NCI-H2081 (cell line): ENCODE results near the gene CHRM1.
"Not testable (repeated sequence)": the region's sequence is repeated elsewhere in the genome, so short reads cannot be mapped to it uniquely, and the experiment has no call there.

Source experiments
- DNase-seq, 2 experiments: peaks; one replicate each; lab custom pipeline; 2025; lab: John Stamatoyannopoulos, UW

CHRM1 gene

GRCh38 chr11:62875698-62876478 is 45.3 kb downstream of the CHRM1 start:
- no peak for DNase-seq

GRCh38 chr11:62874851-62875250 is 46.3 kb downstream of the CHRM1 start:
- no peak for DNase-seq

- no peak for DNase-seq
These were observed 55.5 kb downstream of the CHRM1 start for GRCh38 chr11:62865635-62866034.

GRCh38 chr11:62863687-62864335 is 57.4 kb downstream of the CHRM1 start:
- no peak for DNase-seq

GRCh38 chr11:62861564-62862192 is 59.5 kb downstream of the CHRM1 start:
- DNase-seq = not testable (repeated sequence)

- peak in 1 of 2 experiments; percentile 29 for DNase-seq
These were observed 60.2 kb downstream of the CHRM1 start for GRCh38 chr11:62860835-62861563.

- DNase-seq = not testable (repeated sequence)
These were observed 61.9 kb downstream of the CHRM1 start for GRCh38 chr11:62859281-62859703.
